Activated CD8-positive, alpha-beta memory T cell treated with anti-CD3 and anti-CD28 coated beads, Interleukin-2, amount 50 U/mL, for 1 hour (primary cell): ENCODE results near the gene PIEZO1.
"Not testable (repeated sequence)": the region's sequence is repeated elsewhere in the genome, so short reads cannot be mapped to it uniquely, and the experiment has no call there.

Experiments used
- DNase-seq: peaks from one replicate; pipeline ENCODE4 v3.0.0-alpha.2; 2020; ENCODE audit errors: extremely low read depth

PIEZO1 gene

DNA sequence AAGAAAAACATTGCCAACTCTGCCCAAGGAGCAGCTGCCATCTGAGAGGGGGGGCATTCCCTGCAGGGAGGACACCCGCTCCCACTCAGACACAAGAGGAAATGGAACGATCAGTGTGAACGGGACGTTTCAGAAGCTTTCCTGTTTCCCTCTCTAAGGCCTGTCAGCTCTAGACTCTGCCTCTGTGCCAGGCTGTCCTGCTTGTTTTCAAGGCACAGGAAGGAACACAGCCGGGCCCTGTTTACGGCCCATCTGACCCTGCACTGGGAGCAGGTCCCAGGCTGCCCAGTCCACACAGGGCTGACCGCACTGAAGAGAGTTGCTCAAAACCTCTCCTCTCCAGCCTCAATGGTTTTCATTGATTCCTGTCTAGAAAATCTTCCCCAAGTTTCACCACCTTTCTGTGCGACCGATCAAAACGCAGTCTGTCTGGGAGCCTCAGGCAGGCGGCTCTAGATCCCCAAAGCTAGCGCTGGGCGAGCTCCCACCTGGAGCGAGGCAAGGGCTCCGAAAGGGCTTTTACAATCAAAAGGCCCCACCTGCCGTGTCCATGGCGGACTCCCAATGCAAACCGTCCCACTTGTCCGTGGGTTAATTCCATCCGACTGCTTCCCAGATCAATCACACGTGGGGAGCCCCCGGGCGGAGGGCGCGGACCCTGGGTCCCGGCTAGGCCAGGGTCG, 1.5 kb downstream of the PIEZO1 start:
- no peak for DNase-seq

DNA sequence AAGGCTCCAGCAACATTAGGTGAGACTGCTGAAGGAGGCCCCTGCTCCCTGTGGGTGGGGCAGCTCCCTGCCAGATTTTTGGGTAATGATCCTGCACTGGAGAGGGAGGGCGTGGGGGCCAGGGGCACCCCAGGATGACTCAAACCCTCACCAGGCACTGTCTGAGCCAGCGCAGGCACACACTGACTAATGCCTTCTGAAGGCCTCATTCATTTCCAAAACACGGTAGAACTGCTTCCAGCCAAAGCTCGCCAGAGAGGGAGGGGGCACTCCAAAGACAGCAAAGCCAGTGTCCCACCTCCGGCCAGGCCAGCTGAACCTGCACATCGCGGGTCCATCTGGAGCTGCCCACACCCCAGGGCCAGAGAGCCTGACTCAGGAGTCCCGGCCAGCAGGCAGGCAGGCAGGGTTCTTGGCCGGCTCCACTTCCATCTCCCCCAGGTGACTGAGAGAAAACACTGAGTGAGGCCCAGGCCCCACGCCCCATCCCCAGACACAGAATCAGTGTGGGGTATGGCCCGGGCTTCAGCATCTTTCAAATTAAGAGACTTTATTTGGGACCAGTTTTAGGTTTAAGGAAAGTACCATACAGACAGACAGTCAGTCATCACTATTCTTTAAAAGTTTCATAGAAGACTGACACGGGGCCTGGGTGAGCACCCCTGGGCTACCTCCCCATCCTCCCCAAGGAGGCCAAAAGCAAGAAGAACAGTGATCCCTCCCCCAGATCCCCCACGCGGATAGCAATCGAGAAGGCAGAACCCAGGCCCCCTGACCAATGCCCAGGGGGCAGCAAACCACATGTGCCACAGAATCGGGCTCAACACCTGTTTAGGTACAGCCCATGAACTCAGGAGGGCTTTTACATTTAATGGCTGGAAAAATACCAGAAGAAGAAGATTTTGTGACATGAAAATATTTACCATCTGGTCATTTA, 2.3 kb downstream of the PIEZO1 start:
- DNase-seq, result no peak

DNA sequence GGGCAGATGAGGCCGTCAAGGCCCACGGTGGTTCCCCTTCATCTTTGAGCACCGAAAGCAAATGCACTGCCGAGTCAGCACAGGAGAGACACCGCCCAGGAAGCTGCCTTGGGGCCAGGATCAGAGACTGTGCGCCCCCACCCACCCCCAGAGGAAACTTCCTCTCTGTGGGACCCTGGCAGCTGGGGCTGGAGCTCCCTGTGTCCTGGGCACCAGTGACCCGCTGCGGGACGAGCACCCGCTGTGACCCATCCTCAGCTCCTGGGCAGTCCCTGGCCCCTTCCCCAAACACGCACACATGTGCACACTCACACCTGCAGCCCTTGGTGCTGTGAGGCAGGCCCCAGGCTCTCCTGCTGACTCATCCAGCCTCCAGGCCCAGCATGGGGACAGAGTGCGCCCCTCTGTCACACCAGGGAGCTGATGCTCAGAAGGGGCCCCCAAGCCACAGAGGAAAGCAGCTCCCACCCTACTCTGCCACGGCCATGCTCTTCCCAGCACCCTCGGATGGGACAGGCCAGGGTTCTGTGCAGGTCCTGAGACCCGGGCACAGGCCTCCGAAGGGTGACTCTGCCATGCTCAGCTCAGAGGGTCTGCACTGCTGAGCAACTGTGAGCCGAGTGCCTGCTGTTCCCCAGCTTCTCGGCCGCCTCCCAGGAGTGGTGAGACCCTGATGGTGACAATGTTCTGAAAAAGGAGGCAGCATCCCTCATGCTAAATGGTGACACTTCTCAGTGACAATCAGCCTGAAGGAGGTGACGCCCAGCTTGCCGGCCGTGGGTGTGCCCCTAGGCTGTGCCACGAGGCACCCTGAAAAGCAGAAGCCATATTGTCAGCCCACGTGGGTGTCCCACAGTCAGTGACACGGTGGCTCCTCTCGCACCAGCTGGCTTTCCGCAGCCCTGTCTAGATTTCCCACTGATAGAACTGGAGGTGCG, 3.6 kb downstream of the PIEZO1 start:
- DNase-seq, result no peak

DNA sequence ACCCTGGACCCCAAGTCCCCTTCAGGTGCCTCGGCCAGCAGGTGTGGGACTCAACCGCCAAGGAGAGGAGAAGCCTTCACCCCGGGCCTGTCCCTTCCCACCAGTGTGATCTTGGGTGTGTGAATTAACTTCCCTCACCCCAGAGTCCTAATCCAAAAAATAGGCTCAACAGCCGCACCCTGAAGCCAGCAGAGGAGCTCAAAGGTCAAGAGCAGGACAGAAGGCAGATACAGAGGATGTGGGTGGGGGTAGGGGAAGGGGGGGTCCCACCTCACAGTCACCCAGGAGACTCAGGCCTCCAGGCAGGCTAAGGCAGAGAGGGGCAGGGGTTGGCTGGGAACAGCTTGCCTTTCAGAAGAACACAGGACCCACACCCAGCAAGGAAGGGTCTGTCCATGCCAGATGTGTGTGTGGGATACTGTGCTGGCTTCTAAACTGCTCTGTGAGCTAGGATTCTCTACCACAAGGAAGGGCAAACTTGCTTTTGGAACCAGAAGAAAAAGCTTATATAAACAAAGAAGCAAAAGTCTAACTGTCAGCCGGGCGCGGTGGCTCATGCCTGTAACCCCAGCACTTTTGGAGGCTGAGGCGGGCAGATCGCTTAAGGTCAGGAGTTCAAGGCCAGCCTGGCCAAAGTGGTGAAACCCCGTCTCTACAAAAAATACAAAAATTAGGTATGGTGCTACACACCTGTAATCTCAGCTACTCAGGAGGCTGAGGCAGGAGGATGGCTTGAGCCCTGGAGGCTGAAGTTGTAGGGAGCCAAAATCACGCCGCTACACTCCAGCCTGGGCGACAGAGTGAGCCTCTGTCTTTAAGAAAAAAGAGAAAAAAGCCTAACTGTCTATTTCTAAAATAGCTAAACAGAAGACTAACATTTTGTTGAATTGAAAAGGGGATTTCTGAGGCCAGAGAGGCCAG, 4.6 kb downstream of the PIEZO1 start:
- no peak for DNase-seq

DNA sequence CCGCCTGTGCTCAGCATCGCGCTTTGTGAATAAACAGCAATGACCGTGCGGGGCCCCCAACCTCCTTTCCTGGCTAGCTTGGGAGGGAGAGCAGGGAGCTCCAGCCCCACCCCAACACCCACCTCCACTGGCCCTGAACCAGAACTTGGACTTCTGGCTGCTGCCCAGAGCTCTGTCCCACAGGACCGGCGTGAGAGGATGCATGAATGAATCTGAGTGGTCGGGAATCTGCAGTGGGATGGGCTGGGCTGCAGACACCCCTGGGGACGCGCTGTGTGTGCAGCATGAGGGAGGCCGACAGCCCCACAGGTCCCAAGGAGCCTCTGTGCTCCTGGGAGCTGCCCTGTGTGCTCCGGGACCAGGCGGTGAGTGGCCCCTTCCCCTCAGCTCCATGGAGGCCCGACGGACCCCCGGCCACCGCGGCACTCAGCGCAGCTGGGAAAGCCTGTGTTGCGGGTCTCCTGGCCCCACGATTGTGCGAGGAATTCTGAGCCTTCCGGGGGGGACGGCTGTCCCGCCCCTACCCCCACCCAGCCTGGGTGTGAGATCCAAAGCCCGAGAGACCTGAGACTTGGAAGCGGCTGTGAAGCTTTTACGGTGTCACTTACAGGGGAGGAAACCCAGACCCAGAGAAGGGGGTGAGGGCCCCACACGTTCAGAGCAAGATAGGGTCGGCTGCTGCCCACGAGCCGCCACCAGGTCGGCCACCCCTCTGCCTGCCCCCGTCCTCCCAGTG, 5.4 kb downstream of the PIEZO1 start:
- no peak for DNase-seq

DNA sequence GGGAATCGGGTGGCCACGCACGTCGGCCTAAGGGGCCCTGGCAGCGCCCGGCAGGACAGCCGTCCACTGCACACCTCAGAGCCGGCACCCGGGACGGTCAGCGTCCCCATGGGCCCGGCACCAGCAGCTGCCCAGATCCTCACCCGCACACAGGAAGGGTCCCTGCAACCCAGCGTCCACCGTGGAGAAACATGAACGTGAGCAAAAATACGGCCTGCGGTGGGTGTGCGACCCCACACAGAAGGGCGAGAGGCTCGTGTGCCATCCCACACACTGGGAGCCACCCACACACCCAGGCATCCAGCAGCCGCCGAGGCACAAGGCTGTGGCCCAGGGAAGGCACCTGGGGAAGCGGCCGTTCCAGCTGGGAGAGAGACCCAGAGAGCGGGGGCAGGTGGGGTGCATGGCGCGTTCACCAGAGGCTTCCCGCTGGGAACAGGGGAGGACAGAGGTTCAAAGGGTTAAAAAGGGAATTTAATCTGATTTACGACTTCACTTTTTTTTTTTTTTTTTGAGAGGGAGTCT, 6.4 kb downstream of the PIEZO1 start:
- DNase-seq, result no peak

DNA sequence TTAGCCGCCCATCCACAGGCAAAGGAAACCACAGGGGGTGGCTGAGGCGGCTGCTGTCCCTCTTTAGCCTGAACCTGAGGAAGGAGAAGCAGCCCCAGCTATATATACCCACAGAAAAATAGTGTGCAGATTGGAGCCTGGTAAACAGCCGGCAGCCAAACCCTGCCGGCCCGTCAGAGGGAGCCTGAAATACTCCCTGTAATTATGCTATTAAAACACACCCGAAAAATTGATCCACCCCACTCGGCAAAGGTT, 6.8 kb downstream of the PIEZO1 start:
- DNase-seq, result no peak

DNA sequence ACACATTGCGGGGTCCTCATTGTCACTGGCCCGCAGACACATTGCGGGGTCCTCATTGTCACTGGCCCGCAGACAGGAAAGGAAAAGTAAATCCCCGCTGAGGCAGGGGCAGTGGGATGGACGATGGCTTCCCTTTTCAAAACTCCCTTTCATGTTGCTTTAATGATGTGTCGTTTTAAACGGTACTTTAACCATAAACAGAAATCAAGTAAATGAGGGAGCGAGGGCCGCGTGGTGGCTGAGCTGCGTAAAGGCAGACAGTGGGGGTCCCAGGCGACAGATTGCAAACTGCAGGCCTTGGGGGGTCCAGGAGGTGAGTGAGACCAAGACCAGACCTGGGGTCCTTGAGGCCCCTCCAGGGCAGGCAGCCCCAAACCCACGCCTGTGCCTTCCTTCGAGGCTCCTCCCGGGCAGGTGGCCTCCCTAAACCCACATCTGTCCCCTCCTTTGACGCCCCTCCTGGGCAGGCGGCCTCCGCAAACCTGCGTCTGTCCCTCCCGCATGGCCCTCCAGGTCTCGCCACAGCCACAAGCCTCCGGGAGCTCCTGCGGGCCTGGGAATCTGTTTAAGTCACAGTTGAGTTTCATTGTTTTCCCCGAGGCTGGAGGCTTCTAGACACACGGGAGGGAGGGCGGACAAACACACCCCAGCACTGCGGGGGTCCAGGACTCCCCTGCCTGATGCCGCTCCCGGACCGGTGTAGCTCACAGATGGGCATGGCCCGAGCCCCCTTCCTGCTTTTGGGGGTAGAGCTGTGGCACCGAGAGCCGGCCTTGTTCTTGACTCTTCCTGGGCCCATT, 7.3 kb downstream of the PIEZO1 start:
- no peak for DNase-seq

DNA sequence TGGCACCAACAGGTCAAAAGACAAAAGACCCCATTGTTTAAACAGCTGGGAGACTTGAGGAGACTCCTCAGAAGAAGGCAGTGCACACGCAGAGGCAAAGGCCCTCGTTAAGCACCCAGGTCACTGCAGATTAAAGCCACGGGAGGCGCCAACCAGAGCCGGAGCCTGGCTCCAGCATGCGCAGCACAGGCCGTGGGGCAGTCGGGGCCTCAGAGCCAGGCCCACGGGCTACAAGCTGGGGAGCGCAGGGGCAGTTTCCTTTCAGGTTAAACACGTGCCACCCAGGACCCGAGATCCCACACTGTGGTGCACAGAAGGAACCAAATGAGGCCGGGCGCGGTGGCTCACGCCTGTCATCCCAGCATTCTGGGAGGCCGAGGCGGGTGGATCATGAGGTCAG, 9.2 kb downstream of the PIEZO1 start:
- no peak for DNase-seq

DNA sequence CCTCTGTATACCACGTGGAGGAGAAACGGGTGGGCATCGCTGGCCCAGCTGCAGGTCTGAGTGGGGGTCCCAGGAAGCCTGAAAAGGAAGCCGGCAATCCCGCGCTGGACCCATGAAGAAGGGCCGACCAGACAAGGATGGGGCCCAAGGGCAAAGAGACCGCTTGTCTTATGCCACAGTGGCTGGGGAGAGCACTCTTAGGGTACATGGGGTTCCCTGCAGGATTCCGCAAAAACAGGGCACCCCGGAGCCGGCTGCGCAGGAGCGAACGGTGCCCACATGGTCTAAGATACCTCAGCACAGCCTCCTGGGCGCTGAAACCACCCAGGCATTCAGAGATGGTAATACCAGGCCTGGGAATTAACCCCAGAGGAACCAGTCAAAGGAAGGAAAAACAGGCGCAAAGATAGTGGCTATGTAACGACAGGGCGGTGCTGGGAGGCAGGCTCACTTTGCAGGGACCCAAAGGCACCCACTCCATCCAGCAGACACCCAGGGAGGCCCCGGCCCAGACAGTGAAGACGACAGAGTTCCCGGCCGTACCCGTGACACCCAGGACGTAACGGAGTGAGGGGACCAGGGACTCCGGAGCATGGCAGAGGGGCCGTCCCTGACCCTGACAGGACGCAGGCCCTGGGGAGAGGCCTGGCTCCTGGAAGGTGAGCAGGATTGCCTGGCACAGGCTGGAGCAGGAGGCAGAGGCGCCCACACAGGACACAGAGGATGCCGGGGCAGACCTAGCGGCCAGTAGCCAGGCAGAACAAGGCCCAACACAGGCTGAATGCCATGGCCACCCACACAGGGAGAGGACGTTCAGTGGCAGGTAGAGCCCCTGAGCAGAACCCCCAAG, 10.3 kb downstream of the PIEZO1 start:
- DNase-seq, result no peak

DNA sequence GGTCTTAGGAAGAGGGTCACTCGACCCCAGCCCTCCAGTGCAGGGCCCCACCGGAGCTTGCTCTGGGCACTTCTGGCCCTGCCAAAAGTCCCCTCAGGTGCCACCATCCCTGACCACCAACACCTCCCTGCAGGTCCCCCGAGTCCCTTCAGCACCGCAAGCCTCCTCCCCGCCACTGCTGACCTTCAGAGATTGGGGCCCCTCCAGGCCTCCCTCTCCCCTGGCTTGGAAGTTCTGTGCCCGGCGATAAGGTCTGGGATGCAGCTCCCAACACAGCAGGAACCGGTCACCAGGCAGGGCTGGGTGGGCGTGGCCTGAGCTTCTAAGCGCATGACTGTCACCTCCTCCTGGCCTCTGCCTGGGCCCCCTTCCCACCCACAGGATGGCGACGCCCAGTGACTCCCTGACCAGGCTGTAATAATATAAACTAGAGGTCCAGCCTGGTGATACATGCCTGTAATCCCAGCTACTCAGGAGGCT, 11.2 kb downstream of the PIEZO1 start:
- DNase-seq, result no peak

DNA sequence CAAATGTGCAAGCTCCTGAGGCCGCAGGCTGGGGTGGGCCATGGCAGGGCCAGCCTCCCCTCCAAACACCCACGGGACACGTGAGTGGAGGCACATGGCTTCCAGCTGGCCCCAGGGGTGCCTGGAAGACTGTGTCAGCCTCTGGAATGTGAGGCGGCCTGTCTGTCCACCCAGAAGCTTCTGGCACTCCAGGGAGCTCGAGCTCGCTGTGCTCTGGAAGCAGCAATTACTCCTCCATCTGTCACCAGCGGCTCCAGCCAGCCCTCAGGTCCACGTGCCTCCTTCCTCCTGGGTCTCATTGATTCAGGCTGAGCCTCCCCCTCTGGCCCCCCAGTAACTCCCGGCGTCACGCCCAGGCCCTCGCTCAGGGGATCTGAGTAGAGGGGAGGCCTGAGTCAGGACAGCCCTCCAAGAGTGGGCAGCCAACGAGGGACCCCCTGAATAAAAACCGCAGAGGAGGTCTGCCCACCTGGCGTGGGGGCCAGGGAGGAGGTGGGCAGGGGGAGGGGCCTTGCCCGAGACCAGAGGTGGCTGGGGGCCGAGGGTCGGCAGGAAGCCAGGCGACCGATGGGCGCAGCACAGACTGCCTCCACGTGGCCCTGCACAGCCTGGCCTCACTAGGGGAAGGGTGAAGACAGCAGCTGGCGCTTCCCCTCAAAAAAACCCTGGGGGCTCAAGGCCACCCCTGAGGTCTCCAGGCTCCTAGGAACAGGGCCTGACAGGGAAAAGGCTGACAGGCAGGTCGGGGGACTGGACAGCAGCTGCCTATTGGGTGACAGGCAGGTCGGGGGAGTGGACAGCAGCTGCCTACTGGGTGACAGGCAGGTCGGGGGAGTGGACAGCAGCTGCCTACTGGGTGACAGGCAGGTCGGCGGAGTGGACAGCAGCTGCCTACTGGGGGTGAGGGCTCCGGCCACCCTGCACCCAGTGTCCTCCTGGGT, 11.9 kb downstream of the PIEZO1 start:
- no peak for DNase-seq

DNA sequence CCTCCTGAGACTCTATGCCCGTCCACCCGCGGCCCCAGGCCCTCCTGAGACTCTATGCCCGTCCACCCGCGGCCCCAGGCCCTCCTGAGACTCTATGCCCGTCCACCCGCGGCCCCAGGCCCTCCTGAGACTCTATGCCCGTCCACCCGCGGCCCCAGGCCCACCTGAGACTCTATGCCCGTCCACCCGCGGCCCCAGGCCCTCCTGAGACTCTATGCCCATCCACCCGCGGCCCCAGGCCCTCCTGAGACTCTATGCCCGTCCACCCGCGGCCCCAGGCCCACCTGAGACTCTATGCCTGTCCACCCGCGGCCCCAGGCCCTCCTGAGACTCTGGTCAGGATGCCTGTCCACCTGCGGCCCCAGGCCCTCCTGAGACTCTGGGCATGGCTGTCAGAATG, 13.2 kb downstream of the PIEZO1 start:
- DNase-seq, result not testable (repeated sequence)

DNA sequence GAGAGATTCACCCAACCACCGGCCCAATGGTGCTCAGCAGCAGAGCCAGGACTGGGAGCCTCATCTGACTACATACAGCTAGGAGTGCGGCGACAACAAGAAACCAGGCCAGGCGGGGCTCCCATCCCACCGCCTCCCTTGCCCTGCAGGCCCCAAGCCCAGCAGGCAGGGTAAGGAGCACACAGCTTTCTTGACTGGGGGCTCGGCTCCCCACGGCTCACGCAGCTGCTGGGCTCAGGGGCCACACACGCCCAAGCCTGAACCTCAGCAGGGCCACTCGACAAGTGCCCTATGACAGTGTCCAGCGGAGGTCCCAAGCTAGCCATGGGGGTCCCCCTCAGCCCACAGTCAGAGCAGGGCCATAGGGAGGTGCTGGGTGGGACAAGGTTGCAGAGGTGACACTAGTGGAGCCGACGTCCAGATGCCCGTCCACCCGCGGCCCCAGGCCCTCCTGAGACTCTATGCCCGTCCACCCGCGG, 13.7 kb downstream of the PIEZO1 start:
- DNase-seq, result no peak

DNA sequence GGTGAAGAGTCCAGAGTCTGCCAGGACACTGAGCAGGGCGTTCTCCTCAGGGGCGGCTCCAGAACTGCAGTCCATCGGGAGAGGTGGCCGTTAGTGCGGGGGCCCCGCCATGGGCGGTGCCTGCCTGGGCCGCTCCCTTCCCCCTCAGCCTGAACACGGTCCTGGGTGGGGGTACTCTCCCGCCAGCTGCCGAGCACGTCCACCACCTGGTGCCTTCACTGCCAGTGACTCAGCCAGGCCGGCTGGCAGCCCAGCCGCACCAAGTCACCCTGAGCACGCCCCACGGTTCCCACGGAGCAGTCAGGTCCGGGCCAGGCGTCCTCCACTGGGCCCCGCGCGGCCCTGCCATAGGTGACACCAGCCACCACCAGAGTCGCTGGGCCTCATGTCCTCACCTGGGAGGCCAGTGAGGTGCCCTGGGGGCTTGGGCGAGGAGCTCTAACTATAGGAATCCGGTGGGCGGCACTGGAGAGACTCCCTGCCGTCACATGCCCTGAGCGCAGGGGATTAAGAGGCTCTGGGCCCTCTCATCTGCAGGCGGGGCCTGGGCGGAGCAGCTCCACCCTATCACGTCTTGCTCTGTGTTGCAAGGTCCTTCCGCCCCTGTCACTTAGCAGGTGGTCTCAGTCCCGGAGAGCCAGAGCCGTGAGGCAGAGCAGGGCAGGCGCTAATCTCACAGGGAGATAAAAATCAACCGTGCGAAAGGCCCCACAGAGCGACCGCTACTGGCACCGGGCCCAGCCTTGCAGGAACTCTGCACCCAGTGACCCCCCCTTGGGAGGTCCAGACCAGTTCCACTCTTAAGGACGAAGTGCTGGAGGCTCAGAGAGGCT, 14.3 kb downstream of the PIEZO1 start:
- no peak for DNase-seq
